GM19099 (cell line): ENCODE measurements around the gene IFRD2.

ENCODE experiments used
- POLR2A ChIP-seq: IDR thresholded peaks from 3 replicates; pipeline ENCODE4 v1.6.1; 2011; ENCODE audit warnings: low read depth; ENCODE audit not compliant: insufficient read length; ENCODE audit errors: extremely low read depth

Gene IFRD2

DNA sequence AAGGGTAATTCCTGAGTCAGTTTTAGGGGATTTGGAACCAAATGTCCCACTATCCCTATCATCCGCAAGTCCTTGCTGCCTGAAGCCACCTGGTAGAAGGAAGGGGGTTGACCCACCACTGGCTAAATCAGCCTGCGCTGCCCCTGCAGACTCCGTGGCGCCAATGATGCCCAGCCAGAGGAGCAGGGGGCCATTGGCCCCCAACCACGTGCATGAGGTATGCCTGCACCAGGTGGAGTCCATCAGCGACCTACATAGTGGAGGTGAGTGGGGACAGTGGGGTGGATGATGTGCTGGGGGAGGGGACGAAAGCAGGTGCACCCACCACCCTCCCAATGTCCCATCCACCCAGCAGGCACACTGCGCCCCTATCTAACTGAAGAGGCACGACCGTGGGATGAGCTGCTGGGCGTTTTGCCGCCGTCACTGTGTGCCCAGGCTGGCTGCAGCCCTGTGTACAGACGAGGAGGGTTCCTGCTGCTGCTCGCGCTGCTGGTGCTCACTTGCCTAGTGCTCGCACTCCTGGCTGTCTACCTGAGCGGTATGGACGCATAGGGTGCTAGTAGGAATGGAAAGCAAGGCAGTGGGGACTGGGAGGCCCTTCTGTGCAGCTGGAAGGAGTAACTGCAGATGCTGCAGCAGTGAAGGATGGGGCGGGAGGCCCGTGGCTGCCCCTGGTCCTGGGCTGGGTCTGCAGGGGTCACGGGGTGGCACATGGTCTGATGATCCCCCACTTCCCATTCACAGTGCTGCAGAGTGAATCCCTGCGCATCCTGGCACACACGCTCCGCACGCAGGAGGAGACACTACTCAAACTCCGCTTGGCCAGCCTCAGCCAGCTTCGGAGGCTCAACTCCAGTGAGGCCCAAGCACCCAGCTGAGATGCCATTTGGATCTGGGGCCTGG is 5.7 kb downstream of the IFRD2 start:
- no peak for TF ChIP-seq POLR2A

- no peak for TF ChIP-seq POLR2A
Measured at GRCh38 chr3:50279255-50280016, 12.8 kb downstream of the IFRD2 start.

DNA sequence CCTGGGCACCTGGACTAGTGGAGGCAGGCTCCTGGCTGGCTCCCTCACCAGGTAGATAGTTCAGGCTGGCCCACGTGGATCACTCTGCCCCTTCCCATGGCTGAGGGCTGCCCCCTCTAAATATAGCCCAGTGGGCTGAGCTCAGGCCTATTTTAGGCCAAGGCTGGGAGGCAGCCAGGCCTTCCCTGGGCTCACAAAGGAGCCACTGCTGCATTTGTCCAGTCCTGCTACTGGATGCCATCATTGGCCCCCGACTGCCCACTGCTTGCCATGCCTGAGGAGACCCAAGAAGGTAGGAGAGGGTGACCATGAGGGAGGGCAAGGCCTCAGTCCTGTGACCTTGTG is 13.4 kb downstream of the IFRD2 start, which contains the start of gene LSMEM2:
TSS of gene LSMEM2 (plus strand) at position 208 of the 345 bp plus-strand sequence. CDS start at position 235, 27 bp downstream.
- TF ChIP-seq POLR2A: no peak

- TF ChIP-seq POLR2A: no peak
Measured at GRCh38 chr3:50278123-50278879, 13.9 kb downstream of the IFRD2 start.

DNA sequence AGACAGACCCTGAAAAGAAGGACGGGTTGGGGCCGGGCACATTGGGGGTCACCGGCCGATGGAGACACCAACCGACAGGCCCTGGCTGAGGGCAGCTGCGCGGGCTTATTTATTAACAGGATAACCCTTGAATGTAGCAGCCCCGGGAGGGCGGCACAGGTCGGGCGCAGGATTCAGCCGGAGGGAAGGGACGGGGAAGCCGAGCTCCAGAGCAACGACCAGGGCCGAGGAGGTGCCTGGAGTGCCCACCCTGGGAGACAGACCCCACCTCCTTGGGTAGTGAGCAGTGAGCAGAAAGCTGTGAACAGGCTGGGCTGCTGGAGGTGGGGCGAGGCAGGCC is 15.5 kb downstream of the IFRD2 start:
- TF ChIP-seq POLR2A: no peak

DNA sequence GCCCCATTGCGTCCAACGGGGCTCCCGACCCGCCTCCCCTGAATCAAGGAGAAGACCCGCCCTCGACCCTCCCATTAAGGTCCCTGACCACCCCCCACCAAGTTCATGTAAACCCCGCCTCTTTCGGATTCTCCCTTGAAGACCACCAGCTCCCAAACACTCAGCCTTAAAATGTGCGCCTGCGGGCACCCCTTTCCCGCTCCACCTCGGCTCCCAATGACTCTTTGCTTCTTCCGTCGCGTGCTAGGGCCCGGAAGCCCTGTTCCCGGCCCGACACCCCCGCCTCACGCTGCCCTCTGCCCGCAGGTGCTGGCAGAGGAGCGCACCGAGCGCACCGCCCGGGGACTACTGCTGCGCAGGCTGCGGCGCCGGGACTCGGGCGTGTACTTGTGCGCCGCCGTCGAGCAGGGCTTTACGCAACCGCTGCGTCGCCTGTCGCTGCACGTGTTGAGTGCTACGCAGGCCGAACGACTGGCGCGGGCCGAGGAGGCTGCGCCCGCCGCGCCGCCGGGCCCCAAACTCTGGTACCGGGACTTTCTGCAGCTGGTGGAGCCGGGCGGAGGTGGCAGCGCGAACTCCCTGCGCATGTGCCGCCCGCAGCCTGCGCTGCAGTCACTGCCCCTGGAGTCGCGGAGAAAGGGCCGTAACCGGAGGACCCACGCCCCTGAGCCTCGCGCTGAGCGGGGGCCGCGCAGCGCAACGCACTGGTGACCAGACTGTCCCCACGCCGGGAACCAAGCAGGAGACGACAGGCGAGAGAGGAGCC is 16.1 kb downstream of the IFRD2 start:
- no peak for TF ChIP-seq POLR2A

GRCh38 chr3:50275141-50275995 is 16.9 kb downstream of the IFRD2 start:
- no peak for TF ChIP-seq POLR2A

GRCh38 chr3:50274371-50275104 is 17.7 kb downstream of the IFRD2 start:
- TF ChIP-seq POLR2A: no peak

DNA sequence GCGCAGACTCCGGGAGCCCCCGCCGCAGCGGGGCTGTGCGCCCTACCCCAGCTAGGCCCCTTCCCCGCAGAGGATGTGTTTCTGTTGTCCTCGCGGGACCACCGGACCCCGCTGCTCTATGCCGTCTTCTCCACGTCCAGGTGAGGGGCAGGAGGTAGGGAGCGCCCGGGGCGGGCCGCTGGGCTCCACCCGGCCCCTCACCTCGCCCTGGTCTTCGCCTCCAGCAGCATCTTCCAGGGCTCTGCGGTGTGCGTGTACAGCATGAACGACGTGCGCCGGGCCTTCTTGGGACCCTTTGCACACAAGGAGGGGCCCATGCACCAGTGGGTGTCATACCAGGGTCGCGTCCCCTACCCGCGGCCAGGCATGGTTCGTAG is 18.6 kb downstream of the IFRD2 start:
- TF ChIP-seq POLR2A: no peak

GRCh38 chr3:50272911-50273688 is 19.1 kb downstream of the IFRD2 start:
- no peak for TF ChIP-seq POLR2A

DNA sequence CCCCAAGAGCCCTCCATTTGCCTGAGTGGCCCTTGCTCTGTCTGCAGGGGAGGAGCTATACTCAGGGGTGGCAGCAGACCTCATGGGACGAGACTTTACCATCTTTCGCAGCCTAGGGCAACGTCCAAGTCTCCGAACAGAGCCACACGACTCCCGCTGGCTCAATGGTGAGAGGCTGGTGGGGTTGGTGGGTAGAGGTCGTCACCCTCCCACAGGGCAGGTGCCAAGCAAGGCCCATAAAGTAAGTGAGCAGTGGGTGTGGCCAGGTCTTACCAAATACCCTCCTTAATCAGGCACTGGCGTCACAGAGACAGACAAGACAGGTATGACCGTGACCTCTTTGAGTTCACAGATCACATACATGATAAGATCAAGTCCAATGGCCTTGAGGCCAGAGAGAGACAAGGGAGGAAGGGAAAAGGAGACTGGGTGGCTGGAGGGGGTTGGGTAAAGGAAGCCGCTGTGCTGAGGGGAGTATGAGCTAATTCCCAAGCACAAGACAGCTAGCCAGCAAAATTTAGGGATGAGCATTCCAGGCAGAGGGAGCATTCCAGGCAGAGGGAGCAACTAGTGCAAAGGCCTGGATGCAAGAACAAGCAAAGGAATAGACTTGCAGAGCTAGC is 20.8 kb downstream of the IFRD2 start:
- TF ChIP-seq POLR2A: no peak

- no peak for TF ChIP-seq POLR2A
Measured at GRCh38 chr3:50270422-50271224, 21.6 kb downstream of the IFRD2 start.

DNA sequence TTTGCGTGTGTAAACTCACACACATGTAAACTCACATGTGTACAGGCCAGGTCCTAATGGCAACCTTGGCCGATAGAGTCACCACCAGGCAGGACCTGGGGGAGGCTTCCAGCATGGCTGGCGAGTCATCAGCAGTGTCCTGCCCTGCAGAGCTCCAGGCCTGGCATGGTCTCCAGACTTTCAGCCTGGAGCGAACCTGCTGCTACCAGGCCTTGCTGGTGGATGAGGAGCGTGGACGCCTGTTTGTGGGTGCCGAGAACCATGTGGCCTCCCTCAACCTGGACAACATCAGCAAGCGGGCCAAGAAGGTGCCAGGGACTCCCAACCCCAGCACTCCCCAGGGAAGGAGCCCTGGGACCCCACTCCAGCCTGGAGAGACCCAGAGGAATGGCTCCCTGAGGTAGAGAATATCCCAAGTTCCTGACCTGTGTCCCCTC is 22.2 kb downstream of the IFRD2 start:
- TF ChIP-seq POLR2A: no peak
